ENCODE measurements around the gene TMEM14B. TPM values are rescaled to one million over a fixed set of nuclear protein-coding genes. Genes with fewer than 3 reads are reported as not detected.
A peak's percentile ranks its signal among the peaks of the same experiment; 100 is the strongest.

Gene TMEM14B
- total RNA-seq, 1 donor from 2014 or later: 59.0 TPM

DNA sequence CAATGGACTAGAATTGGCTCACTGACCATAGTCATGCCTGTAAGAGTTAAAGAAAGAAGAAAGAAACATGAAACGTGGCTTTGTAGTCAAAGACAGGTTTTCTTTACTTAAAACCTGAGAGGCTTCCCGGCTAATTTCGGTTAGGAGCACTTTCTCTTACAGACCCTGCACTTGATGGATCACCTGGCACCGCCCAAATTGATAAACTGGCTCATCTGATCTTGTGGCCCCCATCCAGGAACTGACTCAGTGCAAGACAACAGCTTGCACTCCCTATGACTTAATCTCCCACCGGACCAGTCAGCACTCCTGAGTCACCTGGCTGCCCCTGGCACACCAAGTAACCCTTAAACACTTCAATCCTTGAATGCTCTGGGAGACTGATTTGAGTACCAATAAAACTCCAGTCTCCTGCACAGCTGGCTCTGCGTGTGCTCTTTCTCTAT is 12.3 kb downstream of the TMEM14B start:
- Mint-ChIP-seq H3K36me3 (ENCODE audit: unreplicated experiment) (peaks cover 49% of the 10 kb centered on the region), H3K4me3 (ENCODE audit: unreplicated experiment) (no peak overlapping the region), H3K9me3 (ENCODE audit: unreplicated experiment) (no peaks in the 10 kb centered on the region), H3K27me3 (ENCODE audit: unreplicated experiment) (no peaks in the 10 kb centered on the region), H3K4me1 (ENCODE audit: unreplicated experiment) (peaks cover 13% of the 10 kb centered on the region), H3K27ac (ENCODE audit: unreplicated experiment) (peak overlapping the region; percentile 10)
- TF ChIP-seq CTCF (IDR thresholded peaks at IDR 0.05): no peak
- DNase-seq (ENCODE audit: extremely low spot score, unreplicated experiment): no peak

DNA sequence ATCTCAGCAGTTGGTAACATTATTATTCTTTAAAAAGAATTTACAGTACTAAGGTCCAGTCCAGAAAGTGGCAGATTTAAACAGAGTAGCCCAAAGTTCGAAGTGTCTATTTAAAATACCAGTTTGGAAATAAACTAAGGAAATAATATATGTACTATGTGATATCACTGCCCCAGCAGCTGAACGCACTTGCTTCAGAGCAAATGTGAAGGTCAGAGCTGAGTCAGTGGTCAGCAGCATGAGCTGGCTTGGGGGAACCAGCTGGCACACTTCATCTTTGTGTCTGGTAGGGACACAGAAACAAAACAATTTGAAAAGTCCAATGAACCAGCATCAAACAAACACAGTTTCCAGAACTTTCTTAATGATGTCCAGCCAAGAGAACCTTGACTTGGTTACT is 15.4 kb downstream of the TMEM14B start:
- DNase-seq (ENCODE audit: extremely low spot score, unreplicated experiment): no peak
- H3K4me3 Mint-ChIP-seq (ENCODE audit: unreplicated experiment): no peak overlapping the region
- peaks cover 13% of the 10 kb centered on the region for H3K4me1 Mint-ChIP-seq (ENCODE audit: unreplicated experiment)
- TF ChIP-seq CTCF (IDR thresholded peaks at IDR 0.05): no peak
- H3K9me3 Mint-ChIP-seq (ENCODE audit: unreplicated experiment): no peaks in the 10 kb centered on the region
- no peaks in the 10 kb centered on the region for H3K27me3 Mint-ChIP-seq (ENCODE audit: unreplicated experiment)
- no peak overlapping the region for H3K27ac Mint-ChIP-seq (ENCODE audit: unreplicated experiment)
- H3K36me3 Mint-ChIP-seq (ENCODE audit: unreplicated experiment): peaks cover 26% of the 10 kb centered on the region

- no peak overlapping the region for H3K27ac Mint-ChIP-seq (ENCODE audit: unreplicated experiment)
- no peaks in the 10 kb centered on the region for H3K9me3 Mint-ChIP-seq (ENCODE audit: unreplicated experiment)
- H3K4me3 Mint-ChIP-seq (ENCODE audit: unreplicated experiment): no peak overlapping the region
Measured at GRCh38 chr6:10769419-10769818, 21.8 kb downstream of the TMEM14B start.

DNA sequence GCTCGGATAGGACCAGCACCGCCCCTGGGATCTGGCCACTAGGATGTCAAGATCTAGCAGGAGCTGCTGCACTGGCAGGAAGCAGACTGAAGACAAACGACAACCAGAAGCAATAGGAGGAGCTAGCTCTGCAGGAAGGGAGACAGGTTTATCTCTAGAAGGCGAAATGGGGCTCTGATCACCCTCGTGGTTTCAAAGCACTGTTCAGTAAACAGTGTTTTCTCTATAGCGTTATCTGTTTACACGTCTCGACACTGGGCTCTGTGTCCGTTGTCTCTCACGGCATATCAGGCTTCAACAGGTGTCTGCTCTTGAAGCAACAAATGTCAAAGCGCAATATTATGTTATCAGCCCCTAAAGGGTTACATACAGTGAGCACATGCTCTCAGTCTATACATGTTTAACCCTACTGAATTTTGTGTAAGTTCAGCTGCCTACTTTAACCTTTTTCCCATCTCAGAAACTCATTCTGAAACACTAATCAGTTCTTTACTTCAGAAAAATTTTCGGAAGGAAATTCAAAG is 23.8 kb downstream of the TMEM14B start:
- no peak for TF ChIP-seq CTCF (IDR thresholded peaks at IDR 0.05)
- Mint-ChIP-seq H3K27ac (ENCODE audit: unreplicated experiment) (no peak overlapping the region), H3K4me3 (ENCODE audit: unreplicated experiment) (no peak overlapping the region)

More at GRCh38 chr6:10769419-10769818, 21.8 kb downstream of the TMEM14B start:
- Mint-ChIP-seq H3K4me1 (ENCODE audit: unreplicated experiment) (no peaks in the 10 kb centered on the region), H3K36me3 (ENCODE audit: unreplicated experiment) (peaks cover 13% of the 10 kb centered on the region), H3K27me3 (ENCODE audit: unreplicated experiment) (no peaks in the 10 kb centered on the region)
- no peak for DNase-seq (ENCODE audit: extremely low spot score, unreplicated experiment)
- no peak for TF ChIP-seq CTCF (IDR thresholded peaks at IDR 0.05)

GRCh38 chr6:10778230-10778629 is 30.6 kb downstream of the TMEM14B start:
- Mint-ChIP-seq H3K9me3 (ENCODE audit: unreplicated experiment) (no peaks in the 10 kb centered on the region), H3K4me3 (ENCODE audit: unreplicated experiment) (no peak overlapping the region), H3K4me1 (ENCODE audit: unreplicated experiment) (no peaks in the 10 kb centered on the region), H3K27me3 (ENCODE audit: unreplicated experiment) (no peaks in the 10 kb centered on the region), H3K27ac (ENCODE audit: unreplicated experiment) (no peak overlapping the region), H3K36me3 (ENCODE audit: unreplicated experiment) (peaks cover 20% of the 10 kb centered on the region)
- no peak for DNase-seq (ENCODE audit: extremely low spot score, unreplicated experiment)
- TF ChIP-seq CTCF (IDR thresholded peaks at IDR 0.05): no peak

More for the DNA sequence above, 23.8 kb downstream of the TMEM14B start:
- H3K36me3 Mint-ChIP-seq (ENCODE audit: unreplicated experiment): peaks cover 19% of the 10 kb centered on the region
- no peaks in the 10 kb centered on the region for H3K4me1 Mint-ChIP-seq (ENCODE audit: unreplicated experiment)
- no peaks in the 10 kb centered on the region for H3K27me3 Mint-ChIP-seq (ENCODE audit: unreplicated experiment)
- DNase-seq (ENCODE audit: extremely low spot score, unreplicated experiment): no peak
- no peaks in the 10 kb centered on the region for H3K9me3 Mint-ChIP-seq (ENCODE audit: unreplicated experiment)

Data from osteocyte (in vitro differentiated cells).